ENCODE measurements around the gene THG1L.
"Not testable (repeated sequence)": the region's sequence is repeated elsewhere in the genome, so short reads cannot be mapped to it uniquely, and the experiment has no call there.

Gene THG1L

DNA sequence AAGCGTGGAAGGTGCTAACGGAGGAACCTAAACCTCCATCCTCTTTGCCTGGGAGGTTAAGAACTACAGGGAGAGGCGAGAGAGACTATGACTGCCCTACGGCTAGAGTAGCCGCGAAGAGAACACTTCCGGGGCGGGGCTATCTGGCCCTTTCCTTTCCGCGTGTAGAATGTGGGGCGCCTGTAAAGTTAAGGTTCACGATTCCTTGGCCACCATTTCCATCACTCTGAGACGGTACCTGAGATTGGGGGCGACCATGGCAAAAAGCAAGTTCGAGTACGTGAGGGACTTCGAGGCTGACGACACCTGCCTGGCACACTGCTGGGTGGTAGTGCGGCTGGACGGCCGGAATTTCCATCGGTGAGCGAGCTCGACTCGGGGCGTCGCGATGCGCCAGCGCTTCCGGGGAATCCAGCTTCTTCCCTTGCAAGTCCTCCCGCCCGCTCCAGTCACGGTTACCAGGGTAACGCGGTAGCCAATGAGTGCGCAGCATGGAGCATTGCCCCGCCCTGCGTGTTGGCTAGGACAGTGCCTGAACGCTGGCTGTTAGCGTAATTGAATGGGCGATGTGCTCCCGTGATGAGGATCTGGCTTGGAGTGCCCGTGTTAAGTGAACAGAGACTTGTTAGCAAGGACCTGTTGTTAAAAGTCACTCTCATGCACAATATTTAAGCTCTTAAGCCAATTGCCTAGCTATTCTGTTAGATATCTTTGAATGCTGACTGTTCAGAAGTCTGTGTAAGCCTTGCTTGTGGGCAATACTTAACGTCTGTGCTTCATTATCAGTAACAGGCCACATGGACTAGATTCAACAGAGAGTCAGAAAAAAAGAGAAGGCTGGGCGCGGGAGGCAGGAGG is at the start of gene THG1L:
TSS of gene THG1L (plus strand) at position 149 of the 858 bp plus-strand sequence. CDS start at position 170, 21 bp downstream.
- peak; percentile 92 for DNase-seq (ENCODE audit: low spot score)

DNA sequence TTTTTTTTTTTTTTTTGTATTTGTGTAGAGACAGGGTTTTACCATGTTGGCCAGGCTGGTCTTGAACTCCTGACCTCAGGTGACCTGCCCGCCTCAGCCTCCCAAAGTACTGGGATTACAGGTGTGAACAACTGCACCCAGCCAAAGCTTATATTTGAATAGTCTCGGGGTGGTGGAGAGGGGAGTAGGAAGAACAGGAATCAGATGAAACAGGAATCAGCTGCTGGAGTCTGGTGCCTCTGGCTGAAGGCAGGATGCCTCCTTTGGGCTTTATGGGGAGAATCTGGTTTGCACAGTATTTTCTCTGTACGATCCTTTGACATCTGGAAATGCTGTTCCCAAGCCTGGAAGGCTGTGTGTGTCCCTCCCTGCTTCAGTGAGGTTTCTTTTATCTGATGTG is 49.0 kb upstream of the THG1L start:
- no peak for DNase-seq (ENCODE audit: low spot score)

DNA sequence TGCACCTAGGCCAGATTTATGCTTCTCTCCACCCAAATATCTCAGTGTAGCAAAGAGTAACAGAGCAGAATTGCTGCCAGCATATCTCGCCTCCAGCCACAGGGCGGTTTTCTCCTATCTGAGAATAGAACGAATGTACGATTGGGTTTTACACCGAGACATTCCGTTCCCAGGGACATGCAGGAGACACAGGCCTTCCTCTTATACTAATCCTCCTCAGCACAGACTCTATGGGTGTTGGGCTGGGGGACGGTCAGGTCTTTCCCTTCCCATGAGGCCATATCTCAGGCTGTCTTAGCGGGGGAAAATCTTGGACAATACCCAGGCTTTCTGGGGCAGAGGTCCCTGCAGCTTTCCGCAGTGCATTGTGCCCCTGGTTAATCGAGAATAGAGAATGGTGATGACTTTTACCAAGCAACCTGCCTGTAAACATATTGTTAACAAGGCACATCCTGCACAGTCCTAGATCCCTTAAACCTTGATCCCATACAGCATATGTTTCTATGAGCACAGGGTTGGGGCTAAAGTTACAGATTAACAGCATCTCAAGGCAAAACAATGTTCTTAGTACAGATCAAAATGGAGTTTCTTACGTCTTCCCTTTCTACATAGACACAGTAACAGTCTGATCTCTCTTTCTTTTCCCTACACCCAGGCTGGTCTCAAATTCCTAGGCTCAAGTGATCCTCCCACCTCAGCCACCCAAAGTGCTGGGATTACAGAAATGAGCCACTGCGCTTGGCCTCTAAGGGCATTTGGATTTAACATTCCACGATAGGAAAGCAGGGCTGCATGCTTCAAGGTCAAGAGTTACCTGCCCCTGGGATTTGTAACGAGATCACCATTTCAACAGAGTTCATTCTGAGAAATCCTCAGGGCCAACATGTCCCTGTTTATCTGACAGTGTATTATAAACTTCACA is 44.7 kb upstream of the THG1L start:
- not testable (repeated sequence) for DNase-seq (ENCODE audit: low spot score)

DNA sequence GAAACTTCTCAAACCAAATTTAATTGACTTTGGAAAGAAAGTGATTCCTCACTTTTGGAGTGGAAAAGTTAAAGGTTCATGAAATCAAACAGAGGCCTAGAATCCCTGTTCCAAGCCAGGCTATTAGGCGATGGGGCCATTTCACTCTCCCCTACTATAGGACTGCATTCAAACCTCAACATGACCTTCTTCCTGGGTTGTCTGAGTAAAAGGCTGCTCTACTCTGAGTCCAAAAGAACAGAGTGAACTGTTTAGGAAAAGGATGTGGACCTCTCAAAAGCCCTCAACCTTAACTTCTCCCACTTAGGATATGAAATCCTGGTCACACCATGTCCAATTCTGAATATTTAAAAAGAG is 44.0 kb upstream of the THG1L start:
- DNase-seq (ENCODE audit: low spot score), result no peak

DNA sequence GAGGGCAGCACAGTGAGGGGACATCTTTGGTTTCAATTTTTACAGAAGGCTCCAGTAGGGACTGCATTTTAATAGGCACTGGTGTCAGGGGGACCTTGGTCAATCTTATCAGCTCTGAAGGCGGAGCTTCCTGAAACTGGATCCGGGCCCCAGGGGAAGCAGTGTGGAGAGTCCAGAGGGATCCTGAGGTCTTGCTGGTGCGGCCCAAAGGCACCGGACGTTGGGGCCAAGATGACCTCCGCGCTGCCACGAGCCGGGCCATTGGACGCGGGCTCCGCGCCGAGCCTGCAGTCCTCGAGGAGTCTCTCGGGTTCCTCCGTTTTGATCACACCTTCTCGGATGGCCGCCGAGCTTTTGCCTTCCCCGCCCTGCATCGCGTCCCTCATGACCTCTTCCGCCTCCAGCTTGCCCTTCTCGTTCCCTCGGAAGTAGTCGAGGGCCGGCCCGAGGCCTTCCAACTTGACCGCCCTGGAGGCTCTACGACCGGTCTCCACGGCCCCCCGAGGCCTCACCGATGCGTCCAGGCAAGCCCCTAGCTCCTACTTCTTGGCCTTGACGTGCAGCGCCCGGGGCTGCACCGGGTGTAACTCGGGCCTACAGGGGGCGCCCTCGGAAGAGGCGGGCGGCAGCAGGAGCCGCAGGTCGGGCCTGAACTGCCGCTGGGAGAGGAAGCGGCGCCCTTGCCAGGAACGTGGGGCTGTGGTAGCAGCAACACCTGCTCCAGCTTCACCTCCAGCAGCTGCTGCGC is 41.1 kb upstream of the THG1L start:
- no peak for DNase-seq (ENCODE audit: low spot score)

DNA sequence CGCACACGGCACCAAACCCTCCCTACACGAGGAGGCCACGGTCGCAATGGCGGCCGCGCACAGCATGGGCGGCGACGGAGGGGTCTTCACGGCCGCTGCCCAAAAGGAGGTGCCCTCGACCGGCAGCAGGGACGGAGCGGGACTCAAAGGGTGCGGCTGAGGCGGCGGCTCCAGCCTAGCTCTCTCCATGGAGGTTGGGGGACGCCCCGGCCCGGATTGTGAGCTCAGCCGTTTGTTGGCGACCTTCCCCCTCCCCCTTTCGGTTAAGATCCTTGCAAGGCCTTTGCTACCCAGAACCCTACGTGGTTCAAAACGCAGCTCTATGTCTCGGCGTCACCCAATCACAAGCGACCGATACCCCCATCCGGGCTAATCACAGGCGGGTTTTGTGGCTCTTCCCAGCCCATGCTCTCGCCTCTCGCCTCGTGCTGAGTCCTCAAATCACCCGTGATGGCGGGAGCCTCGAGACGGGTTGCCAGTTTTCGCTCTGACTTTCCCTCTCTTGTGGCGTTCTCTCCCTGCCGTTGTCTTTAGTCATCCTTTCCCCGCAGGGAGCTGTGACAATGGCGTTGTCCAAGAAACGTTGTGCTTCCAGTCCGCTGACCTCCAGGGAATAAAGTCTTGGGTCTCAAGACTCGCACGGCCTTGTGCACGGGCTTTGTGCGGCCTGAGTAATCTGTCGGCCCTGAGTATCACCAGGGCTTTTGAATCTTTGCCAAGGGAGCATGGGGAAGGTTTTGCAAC is 40.4 kb upstream of the THG1L start:
- DNase-seq (ENCODE audit: low spot score), result no peak

DNA sequence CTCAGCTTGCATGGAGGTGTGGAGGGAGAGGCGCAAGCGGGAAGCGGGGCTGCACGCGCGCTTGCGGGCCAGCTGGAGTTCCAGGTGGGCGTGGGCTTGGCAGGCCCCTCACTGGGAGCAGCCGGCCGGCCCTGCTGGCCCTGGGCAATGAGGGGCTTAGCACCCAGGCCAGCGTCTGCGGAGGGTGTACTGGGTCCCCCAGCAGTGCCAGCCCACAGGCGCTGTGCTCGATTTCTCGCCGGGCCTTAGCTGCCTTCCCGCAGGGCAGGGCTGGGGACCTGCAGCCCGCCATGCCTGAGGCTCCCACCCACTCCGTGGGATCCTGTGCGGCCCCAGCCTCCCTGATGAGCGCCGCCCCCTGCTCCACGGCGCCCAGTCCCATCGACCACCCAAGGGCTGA is 37.4 kb upstream of the THG1L start:
- not testable (repeated sequence) for DNase-seq (ENCODE audit: low spot score)

DNA sequence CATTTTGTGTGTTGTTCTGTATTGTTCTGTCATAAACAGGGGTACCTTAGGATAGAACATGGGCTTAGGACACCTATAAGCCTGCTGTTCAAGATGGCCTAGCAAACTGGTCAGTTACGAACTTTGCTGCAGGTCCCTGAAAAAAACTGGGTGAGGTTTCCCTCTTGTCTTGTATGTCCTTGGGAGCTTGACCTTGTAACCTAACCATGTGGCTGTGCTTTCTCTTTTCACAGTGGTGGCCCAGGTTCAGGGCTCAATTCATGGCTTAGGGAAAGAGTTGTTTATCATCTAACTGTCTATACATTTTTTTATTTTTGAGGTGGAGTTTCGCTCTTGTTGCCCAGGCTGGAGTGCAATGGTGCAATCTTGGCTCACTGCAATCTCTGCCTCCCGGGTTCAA is 35.1 kb upstream of the THG1L start:
- DNase-seq (ENCODE audit: low spot score), result not testable (repeated sequence)

DNA sequence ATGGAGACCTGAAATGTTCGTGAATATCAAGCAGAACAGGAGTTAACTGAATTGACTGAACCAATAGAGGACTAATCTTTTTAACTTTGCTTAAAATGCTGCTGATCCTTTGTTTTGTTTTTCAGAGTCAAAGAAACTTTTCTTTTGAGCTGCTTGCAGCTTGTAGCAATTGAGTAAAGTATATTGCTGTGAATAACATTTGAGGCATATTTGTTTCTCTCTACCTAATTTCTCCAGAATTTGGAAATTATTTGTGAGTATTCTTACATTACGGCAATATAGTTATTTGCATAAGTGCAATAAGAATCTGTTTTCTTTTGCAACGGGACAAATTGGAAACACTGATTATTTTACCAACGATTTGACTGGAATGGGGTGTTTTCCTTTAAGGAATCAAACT is 32.5 kb upstream of the THG1L start:
- not testable (repeated sequence) for DNase-seq (ENCODE audit: low spot score)

DNA sequence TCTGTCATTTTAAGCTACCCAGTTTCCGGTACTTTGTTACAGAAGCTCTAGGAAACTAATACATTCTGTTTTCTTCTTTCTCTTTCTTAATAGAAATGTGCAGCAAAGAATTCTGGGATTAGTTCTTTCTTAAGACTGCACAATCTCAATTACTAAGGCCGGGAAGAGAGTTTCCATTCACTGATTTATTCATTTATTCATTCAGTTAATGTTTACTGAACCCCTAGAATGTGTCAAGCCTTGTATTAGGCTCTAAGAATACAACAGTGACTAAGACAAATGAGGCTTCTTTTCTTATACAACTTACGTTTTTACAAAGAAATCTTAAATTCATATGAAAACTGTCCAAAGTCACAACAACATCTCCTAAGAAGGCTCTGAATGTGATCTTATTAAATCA is 27.5 kb upstream of the THG1L start:
- DNase-seq (ENCODE audit: low spot score), result no peak

DNA sequence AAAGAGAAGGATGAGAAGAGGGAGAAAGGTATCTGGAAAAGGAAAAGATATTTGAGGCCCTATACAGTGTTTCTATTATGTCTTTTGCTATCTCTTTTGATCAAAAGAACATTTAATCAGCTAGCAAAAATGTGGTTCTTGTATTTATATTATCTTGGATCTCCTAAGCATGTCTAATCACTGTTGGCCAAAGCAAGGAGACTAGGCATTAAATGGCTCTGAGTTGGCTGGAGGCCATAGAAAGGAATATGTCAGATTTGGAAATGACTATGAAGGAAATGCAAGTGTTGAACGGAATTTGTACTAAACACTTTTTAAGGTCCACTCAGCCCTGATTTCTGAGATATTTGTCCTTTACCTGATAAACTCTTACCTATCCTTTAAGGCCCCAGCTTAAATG is 22.4 kb upstream of the THG1L start:
- no peak for DNase-seq (ENCODE audit: low spot score)

DNA sequence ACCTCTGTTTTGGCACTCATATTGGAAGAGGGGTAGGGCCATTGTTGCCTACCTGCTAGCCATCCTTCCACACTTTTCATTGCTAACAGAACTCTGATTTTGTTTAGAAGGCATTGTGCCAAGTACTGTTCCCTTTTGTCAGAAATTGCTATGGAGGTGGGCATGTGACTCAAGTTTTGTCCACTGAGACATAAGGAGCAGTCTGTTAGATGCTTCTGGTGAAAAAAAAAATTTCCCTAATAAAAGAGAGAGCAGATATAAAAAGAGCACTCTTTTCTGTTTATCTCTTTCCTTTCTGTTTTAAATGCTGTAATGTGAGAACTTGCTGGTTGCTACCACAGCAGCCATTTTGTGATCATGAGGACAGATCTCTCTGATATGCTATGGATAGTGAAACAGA is 21.9 kb upstream of the THG1L start:
- DNase-seq (ENCODE audit: low spot score), result no peak

DNA sequence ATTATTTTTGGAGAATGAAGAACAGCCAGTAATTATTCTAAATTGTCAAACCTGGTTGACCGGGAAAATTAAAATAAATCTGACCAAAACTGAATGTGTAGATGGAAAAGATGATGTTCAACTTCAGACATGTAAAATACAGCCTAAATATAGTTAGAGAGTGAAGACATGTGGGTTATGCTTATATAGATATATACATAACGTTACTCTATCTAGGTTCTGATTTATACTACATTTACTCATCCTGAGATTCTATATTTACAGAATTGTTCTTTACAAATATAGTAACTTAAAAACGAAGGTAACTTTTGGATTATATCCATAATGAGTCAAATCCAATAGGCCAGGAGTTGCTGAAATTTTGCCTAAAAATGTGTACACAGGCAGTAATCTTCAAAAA is 20.8 kb upstream of the THG1L start:
- DNase-seq (ENCODE audit: low spot score), result no peak

DNA sequence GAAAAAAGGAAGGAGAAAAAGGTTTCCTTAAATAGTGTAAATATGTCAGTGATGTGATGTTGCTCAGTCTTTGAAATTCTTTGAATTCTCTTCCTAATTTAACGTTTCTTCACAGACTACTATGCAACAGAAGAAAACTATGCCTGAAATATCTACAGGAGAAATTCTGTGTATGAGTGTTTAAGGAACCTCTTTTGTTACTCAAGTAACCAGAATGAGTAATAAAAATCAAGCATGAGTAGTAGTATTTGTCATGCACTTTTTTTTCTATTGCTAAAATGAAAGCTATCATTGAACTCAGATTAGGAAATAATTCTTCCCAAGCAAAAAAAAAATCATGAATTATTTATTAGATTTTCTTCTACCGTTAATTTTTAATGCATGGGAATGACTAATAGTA is 20.3 kb upstream of the THG1L start:
- no peak for DNase-seq (ENCODE audit: low spot score)

DNA sequence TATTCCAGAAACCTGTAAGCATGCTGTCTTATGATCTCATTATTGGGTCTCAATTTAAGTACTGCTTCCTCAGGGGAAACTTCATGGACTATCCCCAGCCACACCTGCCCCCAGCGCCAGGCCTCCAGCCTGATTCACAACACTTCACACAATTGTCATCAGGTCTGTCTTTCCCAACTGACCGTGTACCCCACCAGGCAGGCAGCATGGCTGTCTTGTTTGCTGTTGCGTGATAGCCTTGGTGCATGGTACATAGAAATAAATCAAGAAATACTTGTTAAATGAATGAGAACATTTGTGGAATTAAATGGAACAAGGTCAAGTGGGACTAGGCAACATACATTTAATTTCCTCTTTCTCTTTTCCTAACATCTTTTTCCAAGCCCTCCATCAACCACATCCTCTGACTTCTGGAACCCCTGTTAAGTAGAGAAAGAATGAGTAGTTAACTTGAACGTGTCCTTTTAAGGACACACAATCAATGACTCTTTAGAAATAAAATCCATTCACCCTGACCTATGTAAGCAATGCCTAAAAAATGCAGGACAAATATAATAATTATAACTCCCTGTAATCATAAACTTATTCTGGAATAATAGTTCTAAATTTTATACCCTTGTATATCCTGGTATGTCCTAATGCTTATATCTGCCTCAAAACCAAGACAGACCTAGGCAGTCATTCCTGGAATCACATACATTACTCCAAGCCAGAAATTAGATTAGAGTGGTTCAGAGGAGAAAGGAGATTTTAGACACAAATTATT is 17.2 kb upstream of the THG1L start:
- DNase-seq (ENCODE audit: low spot score), result no peak

DNA sequence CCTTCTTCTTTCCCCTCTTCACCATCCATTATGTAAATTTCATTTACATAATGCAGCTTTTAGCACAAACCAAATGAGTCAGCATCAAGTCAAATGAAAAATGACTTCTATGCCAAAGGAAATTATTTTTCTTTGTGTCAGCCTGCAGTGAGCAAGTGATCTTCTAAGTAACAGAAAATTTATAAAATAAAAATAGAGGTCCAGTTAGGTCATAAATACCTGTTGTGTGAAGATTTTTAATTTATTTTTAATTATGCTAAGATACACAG is 16.7 kb upstream of the THG1L start:
- no peak for DNase-seq (ENCODE audit: low spot score)

DNA sequence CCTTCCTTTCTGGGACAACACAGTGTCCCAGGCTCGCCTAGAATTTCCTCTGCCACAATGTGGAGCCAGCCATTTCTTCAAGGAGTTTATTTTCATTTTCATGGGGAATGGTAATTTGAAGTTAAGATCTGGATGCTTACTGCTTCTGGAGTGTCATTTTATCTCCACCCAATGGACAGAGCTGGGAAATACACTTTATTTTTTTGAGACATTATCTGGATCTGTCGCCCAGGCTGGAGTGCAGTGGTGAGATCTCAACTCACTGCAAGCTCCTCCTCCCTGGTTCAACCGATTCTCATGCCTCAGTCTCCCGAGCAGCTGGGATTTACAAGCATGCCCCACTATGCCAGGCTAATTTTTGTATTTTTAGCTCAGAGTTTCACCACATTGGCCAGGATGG is 12.7 kb upstream of the THG1L start:
- DNase-seq (ENCODE audit: low spot score), result peak; percentile 16

DNA sequence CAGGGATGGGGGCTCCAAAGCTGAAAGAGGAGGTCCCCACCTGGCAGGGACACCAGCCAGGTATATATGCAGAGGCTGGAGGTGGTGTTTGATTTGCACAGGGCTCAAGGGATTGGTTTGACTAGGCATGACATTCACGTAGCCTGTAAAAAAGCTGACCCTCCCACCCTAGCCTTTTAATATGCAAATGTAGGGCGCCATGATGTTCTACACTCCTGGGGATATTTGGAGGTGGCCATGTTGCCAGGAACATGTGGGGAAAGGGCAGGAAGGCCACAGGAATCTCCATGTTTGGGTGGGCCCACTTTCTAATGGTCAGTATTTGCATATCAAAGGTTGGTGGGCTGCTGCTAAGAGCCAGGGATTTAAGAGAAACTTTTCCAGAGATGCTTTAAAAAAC is 12.0 kb upstream of the THG1L start:
- DNase-seq (ENCODE audit: low spot score), result no peak

DNA sequence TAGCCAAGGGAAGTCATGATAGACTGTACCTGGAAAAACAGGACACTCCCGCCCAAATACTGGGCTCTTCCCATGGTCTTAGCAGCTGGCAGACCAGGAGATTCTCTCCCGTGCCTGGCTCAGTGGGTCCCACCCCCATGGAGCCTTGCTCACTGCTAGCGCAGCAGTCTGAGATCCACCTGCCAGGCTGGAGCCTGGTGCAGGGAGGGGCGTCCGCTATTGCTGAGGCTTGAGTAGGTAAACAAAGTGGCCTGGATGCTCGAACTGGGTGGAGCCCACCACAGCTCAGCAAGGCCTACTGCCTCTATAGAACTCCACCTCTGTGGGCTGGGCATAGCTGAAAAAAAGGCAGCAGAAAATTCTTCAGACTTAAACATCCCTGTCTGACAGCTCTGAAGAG is 10.1 kb upstream of the THG1L start:
- no peak for DNase-seq (ENCODE audit: low spot score)

DNA sequence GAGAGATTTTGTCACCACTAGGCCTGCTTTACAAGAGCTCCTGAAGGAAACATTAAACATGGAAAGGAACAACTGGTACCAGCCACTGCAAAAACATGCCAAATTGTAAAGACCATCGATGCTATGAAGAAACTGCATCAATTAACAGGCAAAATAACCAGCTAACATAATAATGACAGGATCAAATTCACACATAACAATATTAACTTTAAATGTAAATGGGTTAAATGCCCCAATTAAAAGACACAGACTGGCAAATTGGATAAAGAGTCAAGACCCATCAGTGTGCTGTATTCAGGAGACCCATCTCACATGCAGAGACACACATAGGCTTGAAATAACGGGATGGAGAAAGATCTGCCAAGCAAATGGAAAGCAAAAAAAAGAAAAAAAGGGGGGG is 8.3 kb upstream of the THG1L start:
- DNase-seq (ENCODE audit: low spot score), result not testable (repeated sequence)

DNA sequence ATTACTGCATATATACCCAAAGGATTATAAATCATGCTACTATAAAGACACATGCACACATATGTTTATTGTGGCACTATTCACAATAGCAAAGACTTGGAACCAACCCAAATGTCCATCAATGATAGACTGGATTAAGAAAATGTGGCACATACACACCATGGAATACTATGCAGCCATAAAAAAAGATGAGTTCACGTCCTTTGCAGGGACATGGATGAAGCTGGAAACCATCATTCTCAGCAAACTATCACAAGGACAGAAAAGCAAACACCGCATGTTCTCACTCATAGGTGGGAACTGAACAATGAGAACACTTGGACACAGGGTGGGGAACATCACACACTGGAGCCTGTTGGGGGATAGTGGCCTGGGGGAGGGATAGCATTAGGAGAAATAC is 4.6 kb upstream of the THG1L start:
- not testable (repeated sequence) for DNase-seq (ENCODE audit: low spot score)

Measured in HuH-7 (cell line).